8988T (cell line): Measurements from ENCODE around the gene CFAP61.
A peak's percentile ranks its signal among the peaks of the same experiment; 100 is the strongest.
"Not testable (repeated sequence)": the region's sequence is repeated elsewhere in the genome, so short reads cannot be mapped to it uniquely, and the experiment has no call there.

Experiments
- DNase-seq: peaks from one replicate; pipeline ENCODE4 v3.0.0; 2011

Gene CFAP61

DNA sequence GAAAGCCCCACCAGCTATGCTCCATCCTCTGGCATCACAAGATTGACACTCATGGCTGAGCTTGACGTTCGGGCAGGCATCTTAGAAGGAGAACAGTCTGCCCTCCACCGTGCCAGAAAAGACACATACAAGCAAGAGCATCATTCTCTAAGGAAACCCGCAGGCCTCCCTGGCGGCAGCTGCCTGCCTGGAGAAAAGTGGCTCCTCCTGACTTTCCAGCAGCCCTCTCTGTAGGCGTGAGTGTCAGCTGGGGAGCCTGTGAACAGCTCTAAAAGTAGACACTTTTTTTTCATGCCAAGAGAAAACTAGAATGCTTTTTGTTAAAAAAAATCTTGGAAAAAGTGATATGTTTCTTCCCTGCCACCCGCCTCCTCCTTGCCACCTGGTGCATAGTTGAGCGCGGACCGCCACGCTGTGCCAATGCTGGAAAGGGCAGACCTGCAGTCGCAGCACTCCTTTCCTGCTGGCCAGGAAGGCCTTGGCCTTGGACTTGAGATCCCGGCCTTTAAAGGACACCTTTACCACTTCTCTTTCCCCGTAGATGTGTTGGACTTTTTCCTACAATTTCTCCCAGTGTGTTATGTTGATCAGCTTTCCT lies 285.9 kb downstream of the CFAP61 start:
- DNase-seq, result no peak

DNA sequence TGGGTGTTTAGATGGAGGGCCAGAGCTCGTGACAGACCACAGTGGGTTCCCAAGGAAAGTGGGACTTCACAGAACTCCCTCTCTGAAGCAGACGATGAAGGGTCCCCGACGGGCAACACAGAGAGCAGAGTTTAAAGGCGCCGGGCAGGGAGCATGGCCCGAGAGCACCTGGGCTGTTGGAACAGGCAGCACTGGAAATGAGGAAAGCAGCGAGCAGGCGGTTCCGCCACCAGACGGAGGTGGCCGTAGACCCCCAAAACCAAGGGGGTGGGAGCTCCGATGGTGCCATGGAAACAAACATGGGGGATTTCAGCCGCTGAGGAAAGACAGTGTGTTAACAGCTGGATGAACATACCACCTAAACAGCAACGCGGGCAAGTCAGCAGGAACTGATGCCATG lies 288.1 kb downstream of the CFAP61 start:
- no peak for DNase-seq

GRCh38 chr20:20341371-20341770 lies 289.0 kb downstream of the CFAP61 start:
- no peak for DNase-seq

DNA sequence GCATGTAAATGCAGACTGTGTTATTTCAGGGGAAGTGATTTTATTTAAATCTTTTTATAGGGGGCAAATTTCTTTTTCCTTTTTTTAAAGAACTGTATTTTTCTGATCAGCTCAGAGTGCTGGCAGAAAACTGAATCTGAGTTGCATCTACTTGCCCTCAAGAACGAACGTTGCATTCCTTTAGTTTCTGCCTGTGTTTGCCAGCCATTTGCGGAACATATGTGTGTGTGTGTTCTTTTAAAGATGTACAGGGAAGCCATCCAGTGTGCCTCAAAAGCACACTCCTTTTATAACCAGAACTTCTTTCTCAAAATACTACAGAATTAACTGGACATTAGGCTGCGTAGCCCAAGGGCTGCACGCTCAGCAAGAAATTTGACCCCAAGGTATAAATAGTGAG lies 289.7 kb downstream of the CFAP61 start:
- no peak for DNase-seq

GRCh38 chr20:20343932-20344331 lies 291.6 kb downstream of the CFAP61 start:
- no peak for DNase-seq

DNA sequence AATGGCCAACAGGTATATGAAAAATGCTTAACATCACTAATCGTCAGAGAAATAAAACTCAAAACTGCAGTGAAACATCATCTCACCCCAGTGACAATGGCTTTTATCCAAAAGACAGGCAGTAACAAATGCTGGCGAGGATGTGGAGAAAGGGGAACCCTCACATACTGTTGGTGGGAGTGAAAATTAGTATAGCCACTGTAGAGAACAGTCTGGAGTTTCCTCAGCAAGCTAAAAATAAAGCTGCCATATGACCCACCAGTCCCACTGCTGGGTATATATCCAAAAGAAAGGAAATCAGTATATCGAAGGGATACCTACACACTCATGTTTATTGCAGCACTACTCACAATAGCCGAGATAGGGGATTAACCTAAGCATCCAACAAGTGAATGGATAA lies 292.1 kb downstream of the CFAP61 start:
- no peak for DNase-seq

GRCh38 chr20:20353576-20353975 lies 301.2 kb downstream of the CFAP61 start:
- no peak for DNase-seq

DNA sequence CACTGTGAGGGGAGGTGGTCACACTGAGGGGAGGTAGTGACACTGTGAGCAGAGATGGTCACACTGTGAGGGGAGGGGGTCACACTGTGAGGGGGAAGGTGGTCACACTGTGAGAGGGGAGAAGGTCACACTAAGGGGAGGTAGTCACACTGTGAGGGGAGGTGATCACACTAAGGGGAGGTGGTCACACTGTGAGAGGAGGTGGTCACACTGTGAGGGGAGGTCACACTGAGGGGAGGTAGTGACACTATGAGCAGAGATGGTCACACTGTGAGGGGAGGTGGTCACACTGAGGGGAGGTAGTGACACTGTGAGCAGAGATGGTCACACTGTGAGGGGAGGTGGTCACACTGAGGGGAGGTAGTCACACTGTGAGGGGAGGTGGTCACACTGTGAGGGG lies 303.2 kb downstream of the CFAP61 start:
- DNase-seq, result not testable (repeated sequence)

DNA sequence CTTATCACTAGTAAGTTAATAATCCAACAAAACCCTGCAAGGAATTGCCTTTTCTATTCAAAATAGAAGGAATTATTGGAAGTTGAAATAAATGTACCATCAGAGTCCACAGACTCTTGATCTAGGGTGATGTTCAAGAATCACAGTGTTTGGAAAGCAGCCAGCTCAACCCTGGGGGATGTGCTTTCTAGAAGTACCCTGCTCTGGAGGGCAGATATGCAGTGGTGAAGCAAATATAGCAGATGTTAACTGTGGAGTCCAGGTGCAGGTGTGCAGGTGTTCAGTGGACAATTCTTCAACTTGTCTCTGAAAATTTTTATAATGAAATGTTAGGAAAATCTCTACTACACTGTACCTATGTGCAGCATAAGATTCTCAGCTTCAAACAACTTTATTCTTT lies 306.5 kb downstream of the CFAP61 start:
- DNase-seq, result no peak

DNA sequence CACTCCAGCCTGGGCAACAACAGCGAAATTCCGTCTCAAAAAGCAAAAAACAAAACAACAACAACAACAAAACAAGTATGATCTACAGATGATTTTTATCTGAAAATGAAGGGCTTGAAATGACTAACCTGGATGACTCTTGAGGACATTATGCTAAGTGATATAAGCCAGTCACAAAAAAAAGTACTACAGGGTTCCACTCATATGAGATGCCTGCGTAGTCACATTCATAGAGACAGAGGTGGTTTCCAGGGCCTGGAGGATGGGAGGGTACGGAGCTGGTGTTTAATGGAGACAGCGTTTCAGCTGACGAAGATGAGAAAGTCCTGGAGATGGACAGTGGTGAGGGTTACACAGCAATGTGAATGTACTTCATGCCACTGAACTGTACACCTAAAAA lies 307.3 kb downstream of the CFAP61 start:
- no peak for DNase-seq

- peak; percentile 69 for DNase-seq
Measured at GRCh38 chr20:20360464-20360863, 308.1 kb downstream of the CFAP61 start.

- DNase-seq, result no peak
Measured at GRCh38 chr20:20362774-20363433, 310.6 kb downstream of the CFAP61 start.

DNA sequence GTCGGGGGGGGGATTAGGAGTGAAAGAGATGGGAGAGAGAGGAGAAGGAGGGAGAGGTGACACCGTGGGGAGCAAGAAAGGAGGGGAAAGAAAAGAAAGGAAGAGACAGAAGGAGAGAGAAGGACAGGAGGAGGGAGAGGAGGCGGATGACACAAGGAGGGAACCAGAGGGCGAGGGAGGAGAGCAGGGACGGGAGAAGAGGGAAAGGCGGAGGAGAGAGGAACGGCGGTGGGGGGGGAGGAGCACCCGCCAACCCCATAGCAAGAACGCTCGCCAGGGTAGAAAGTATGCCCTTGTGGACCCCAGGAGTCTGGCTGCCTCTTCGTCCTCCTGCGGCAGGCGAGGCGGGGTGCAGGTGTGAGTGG lies 311.1 kb downstream of the CFAP61 start:
- no peak for DNase-seq

DNA sequence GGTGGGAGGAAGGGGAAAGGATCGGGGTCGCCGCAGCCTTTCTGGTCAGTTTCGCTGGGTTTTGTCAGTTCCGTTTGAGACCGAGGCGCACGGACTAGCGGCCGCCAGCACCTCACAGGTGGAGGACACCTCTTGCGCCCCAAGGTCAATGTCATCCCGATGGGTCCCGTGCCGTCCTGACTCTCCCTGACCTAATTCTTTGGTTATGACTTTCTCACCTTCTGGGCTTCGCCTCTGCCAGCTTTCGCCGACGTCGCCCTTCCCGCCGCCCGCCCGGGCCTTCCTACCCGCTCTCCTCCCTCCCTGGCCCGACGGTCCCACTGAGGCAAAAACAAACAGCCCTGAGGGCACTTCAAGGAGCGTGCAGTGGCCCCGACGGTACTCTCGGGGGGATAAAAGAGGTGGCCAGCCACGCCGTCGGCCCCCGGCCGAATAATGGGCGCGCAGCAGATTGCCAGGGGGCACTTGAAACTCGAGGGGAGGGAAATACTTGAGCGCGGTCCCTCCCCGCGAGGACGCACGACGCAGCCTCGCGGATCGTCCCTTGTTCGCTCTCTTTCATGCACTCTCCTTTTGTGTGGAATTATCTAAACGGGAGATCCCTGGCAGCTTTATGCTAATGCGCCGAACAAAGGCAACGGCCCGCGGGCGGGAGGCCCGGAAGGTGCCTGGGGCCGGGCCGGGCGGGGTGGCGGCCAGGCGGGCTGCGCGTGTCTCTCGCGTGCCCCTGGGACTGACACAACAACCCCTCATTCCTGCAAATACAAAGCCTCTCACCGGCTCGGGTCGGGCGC lies 311.7 kb downstream of the CFAP61 start:
- no peak for DNase-seq

- no peak for DNase-seq
Measured at GRCh38 chr20:20364593-20365479, 312.5 kb downstream of the CFAP61 start.

DNA sequence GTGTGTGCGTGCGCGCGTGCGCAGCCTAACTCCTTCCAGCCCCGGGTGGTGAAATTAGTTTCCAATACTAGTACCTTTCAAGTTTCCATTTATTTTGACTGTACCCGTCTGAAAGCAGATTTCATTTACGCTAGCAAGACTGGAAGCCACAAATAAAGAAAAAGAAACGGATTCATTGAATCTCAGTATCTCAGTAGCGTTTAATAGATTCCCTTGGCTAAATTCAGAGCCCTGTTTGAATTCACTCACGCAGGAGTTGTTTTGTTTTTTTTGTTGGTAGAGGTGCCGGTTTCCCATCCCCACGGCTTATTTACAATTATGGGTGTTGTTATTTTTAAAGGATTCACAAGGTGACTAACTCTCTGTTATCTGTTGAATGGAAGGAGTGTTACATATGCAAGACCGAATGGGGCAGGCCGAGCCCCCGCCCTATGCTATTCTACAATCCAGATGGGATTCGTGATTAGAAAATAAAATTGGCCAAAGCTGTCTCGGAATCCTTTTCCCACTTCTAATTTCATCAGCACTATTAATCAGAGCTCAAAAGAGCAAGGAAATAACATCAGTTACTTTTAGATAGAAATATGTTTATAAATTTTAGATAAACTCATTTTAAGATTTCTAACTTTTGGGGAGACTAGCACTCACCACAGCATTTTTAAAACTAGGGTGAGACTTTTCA lies 313.3 kb downstream of the CFAP61 start:
- DNase-seq, result no peak

GRCh38 chr20:20366551-20366875 lies 314.2 kb downstream of the CFAP61 start:
- DNase-seq, result peak; percentile 26

- DNase-seq, result no peak
Measured at GRCh38 chr20:20366876-20367574, 314.7 kb downstream of the CFAP61 start.

DNA sequence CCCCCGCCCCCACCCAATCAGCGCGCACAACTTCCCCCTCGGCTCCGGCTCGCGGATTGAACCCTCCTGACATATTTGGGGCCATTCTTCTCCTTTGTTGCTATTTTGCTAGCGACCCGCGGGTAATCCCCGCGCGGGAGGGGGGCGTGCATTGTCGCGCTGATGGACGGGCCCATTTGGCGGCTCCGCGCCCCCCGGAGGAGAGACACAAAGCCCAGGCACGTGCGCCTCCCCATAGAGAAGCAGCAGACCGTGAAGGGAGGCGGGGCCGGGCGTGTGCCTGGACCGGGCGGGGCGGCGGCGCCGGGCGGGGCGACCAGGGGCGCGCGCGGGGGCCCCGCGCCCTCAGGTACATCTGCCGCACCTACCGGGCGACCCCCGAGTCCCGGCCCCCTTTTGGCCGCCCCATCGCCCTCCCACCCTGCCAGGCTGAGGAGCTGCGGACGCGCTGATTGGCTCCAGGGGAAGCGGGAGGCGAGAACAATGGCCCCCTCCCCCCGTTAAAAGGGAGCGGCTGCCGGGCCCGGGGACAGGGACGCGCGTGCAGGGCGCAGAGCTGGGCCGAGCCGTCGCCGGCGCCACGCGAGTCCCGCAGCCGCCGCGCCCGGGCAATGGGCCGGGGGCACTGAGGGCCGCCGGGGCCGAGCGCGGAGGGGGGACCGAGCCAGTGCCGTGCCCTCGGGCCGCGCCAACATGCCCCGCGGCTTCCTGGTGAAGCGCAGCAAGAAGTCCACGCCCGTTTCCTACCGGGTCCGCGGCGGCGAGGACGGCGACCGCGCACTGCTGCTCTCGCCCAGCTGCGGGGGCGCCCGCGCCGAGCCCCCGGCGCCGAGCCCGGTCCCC lies 315.5 kb downstream of the CFAP61 start, which contains the start of gene INSM1:
Gene INSM1 (plus strand): TSS at position 530 of the 843 bp plus-strand sequence. CDS start 164 bp downstream, at position 694.
- no peak for DNase-seq

- no peak for DNase-seq
Measured at GRCh38 chr20:20368418-20369249, 316.3 kb downstream of the CFAP61 start.
